SK-N-SH (cell line): Measurements from ENCODE around the gene ABI3. TPM values are rescaled to one million over a fixed set of nuclear protein-coding genes. Genes with fewer than 3 reads are reported as not detected.

ENCODE experiments used
- CTCF ChIA-PET: fragments of 300-600, 350-600 bp; formaldehyde crosslinking; extraction: SDS; loops from one replicate; lab custom pipeline; 2021; lab: Yijun Ruan, JAX
- POLR2A ChIA-PET: fragments of 350-600 bp; sonication (Branson Sonifier 250); formaldehyde crosslinking; extraction: SDS; loops from one replicate; lab custom pipeline; 2020; ENCODE audit warnings: antibody characterized with exemption, inconsistent platforms; lab: Yijun Ruan, JAX
- DNase-seq: peaks from one replicate; pipeline ENCODE4 v3.0.0; 2012
- H2AFZ ChIP-seq: fragments of 200-600 bp; sonication (generic); 2 replicates; pipeline ENCODE4 v1.8.1; 2016; ENCODE audit warnings: antibody characterized with exemption, mild to moderate bottlenecking, low read depth
- H3F3A ChIP-seq: fragments of 200-600 bp; sonication (generic); replicated peaks from 2 replicates; pipeline ENCODE3; 2016; ENCODE audit warnings: antibody characterized with exemption, mild to moderate bottlenecking; ENCODE audit not compliant: insufficient read depth
- H3K27ac ChIP-seq, 2 experiments: fragments of 200-500 bp in 1 of 2; fragments of 200-600 bp in 1 of 2; sonication (Bioruptor generic) in 1 of 2; sonication (generic), shearing (Covaris generic) in 1 of 2; 2 replicates each; pipeline versions ENCODE4 v1.5.1 to v1.6.1; 2014 to 2016; ENCODE audit warnings: low read depth in 2 of 2, inconsistent platforms in 1 of 2, low read length in 1 of 2, mild to moderate bottlenecking in 1 of 2, mixed read lengths in 1 of 2
- H3K27me3 ChIP-seq: fragments of 200-600 bp; sonication (generic), shearing (Covaris generic); 2 replicates; pipeline ENCODE4 v1.6.1; 2016; ENCODE audit warnings: mixed run types; ENCODE audit not compliant: insufficient read depth
- H3K36me3 ChIP-seq, 2 experiments: fragments of 200-500 bp in 1 of 2; fragments of 200-600 bp in 1 of 2; sonication (Bioruptor generic) in 1 of 2; sonication (generic) in 1 of 2; replicated peaks in 1 of 2; 2 replicates each; pipeline versions ENCODE3 to v1.5.1; 2014 to 2016; ENCODE audit warnings: low read length in 1 of 2, mild to moderate bottlenecking in 1 of 2; ENCODE audit not compliant: insufficient read depth in 2 of 2, control insufficient read depth in 1 of 2
- H3K4me1 ChIP-seq, 2 experiments: fragments of 200-500 bp in 1 of 2; fragments of 200-600 bp in 1 of 2; sonication (Bioruptor generic) in 1 of 2; sonication (generic), shearing (Covaris generic) in 1 of 2; 2 replicates each; pipeline versions ENCODE4 v1.5.1 to v1.6.1; 2014 to 2016; ENCODE audit warnings: low read depth in 1 of 2, low read length in 1 of 2, mixed run types in 1 of 2; ENCODE audit not compliant: insufficient read depth in 2 of 2, control insufficient read depth in 1 of 2
- H3K4me2 ChIP-seq: fragments of 200-600 bp; sonication (generic), shearing (Covaris generic); 2 replicates; pipeline ENCODE4 v1.6.1; 2017; ENCODE audit warnings: mixed run types
- H3K4me3 ChIP-seq, 2 experiments: fragments of 200-500 bp in 1 of 2; fragments of 200-600 bp in 1 of 2; sonication (Bioruptor generic) in 1 of 2; sonication (generic), shearing (Covaris generic) in 1 of 2; 2 replicates each; pipeline versions ENCODE4 v1.5.1 to v1.8.1; 2014 to 2016; ENCODE audit warnings: low read depth in 2 of 2, inconsistent platforms in 1 of 2, low read length in 1 of 2, mild to moderate bottlenecking in 1 of 2, mixed read lengths in 1 of 2, moderate library complexity in 1 of 2
- H3K79me2 ChIP-seq: fragments of 200-600 bp; sonication (generic); 2 replicates; pipeline ENCODE4 v1.8.1; 2017; ENCODE audit warnings: mild to moderate bottlenecking; ENCODE audit not compliant: insufficient read depth
- H3K9ac ChIP-seq: fragments of 200-600 bp; sonication (generic); 2 replicates; pipeline ENCODE4 v1.6.1; 2017; ENCODE audit warnings: mixed run types
- H3K9me2 ChIP-seq: fragments of 200-600 bp; sonication (generic); 2 replicates; pipeline ENCODE4 v1.6.1; 2017; ENCODE audit warnings: mixed run types
- H3K9me3 ChIP-seq: fragments of 200-600 bp; sonication (generic); 2 replicates; pipeline ENCODE4 v1.6.1; 2017; ENCODE audit warnings: mixed run types, mild to moderate bottlenecking, moderate library complexity
- H4K20me1 ChIP-seq: fragments of 200-600 bp; sonication (generic); 2 replicates; pipeline ENCODE4 v1.6.1; 2017; ENCODE audit warnings: mild to moderate bottlenecking, mixed run types; ENCODE audit not compliant: insufficient read depth
- FOSL2 ChIP-seq: IDR thresholded peaks from 2 replicates; pipeline ENCODE4 v1.4.0; 2012; ENCODE audit warnings: low read depth, mild to moderate bottlenecking, moderate library complexity, borderline replicate concordance
- GABPA ChIP-seq: IDR thresholded peaks from 2 replicates; pipeline ENCODE4 v1.4.0; 2012; ENCODE audit warnings: low read depth, mild to moderate bottlenecking
- GATA2 ChIP-seq: sonication (generic); formaldehyde crosslinking; IDR thresholded peaks from 2 replicates; pipeline ENCODE4 v1.5.0; 2020; ENCODE audit warnings: mild to moderate bottlenecking, missing genetic modification reagents
- JUND ChIP-seq: IDR thresholded peaks from 2 replicates; pipeline ENCODE4 v1.4.0; 2012
- MEF2A ChIP-seq: IDR thresholded peaks from 2 replicates; pipeline ENCODE4 v1.4.0; 2012; ENCODE audit warnings: low read depth, borderline replicate concordance
- MXI1 ChIP-seq: IDR thresholded peaks from 2 replicates; pipeline ENCODE4 v1.6.1; 2012; ENCODE audit warnings: mild to moderate bottlenecking, low read depth, low read length, improper control_type of control experiment
- POLR2AphosphoS5 ChIP-seq: IDR thresholded peaks from 2 replicates; pipeline ENCODE4 v1.6.1; 2012; ENCODE audit warnings: low read depth, low read length
- RAD21 ChIP-seq: IDR thresholded peaks from 2 replicates; pipeline ENCODE4 v1.6.1; 2012; ENCODE audit warnings: mild to moderate bottlenecking, low read length
- RCOR1 ChIP-seq: fragments of 150-350 bp; IDR thresholded peaks from 2 replicates; pipeline ENCODE4 v1.6.1; 2017; ENCODE audit warnings: antibody characterized with exemption, low read length
- RXRA ChIP-seq: IDR thresholded peaks from 2 replicates; pipeline ENCODE4 v1.4.0; 2012; ENCODE audit warnings: low read depth, mild to moderate bottlenecking, borderline replicate concordance
- SMC3 ChIP-seq: IDR thresholded peaks from 2 replicates; pipeline ENCODE4 v1.6.1; 2012; ENCODE audit warnings: low read depth, low read length, improper control_type of control experiment
- TAF1 ChIP-seq: IDR thresholded peaks from 2 replicates; pipeline ENCODE4 v1.6.1; 2012; ENCODE audit warnings: low read depth, mild to moderate bottlenecking, low read length, moderate library complexity, borderline replicate concordance
- TCF12 ChIP-seq: IDR thresholded peaks from 2 replicates; pipeline ENCODE4 v1.4.0; 2012
- TEAD4 ChIP-seq: IDR thresholded peaks from 2 replicates; pipeline ENCODE4 v1.4.0; 2012; ENCODE audit warnings: mild to moderate bottlenecking, borderline replicate concordance; ENCODE audit not compliant: insufficient read depth
- YY1 ChIP-seq: IDR thresholded peaks from 2 replicates; pipeline ENCODE4 v1.4.0; 2012; ENCODE audit warnings: low read depth, mild to moderate bottlenecking
- WGBS: methylation state at CpG from one replicate; pipeline ENCODE4 v1.1.6; 2017; ENCODE audit warnings: low lambda C conversion rate; 5-methylcytosine and 5-hydroxymethylcytosine counted together
- polyA plus RNA-seq, 3 experiments: library from polyadenylated mRNA; depleted of rRNA; stranded (reverse); fragments of >200 nt; gene quantifications; 2 replicates each; pipeline ENCODE4 v1.2.3, GENCODE V29; 2012
- TF ChIP-seq, protein P1 (sequence below): IDR thresholded peaks from 2 replicates; pipeline ENCODE4 v1.4.0; 2012; ENCODE audit warnings: low read depth
- TF ChIP-seq, protein P2 (sequence below): IDR thresholded peaks from 2 replicates; pipeline ENCODE4 v1.6.1; 2012; ENCODE audit warnings: mild to moderate bottlenecking, low read depth, low read length, moderate library complexity
- TF ChIP-seq, protein P3 (sequence below): fragments of 200-600 bp; sonication (generic); IDR thresholded peaks from 2 replicates; pipeline ENCODE4 v1.6.1; 2017; ENCODE audit warnings: antibody characterized with exemption, mild to moderate bottlenecking, moderate library complexity
- TF ChIP-seq, protein P4 (sequence below): IDR thresholded peaks from 2 replicates; pipeline ENCODE4 v1.4.0; 2012; ENCODE audit warnings: low read depth, borderline replicate concordance

The ABI3 gene
- polyA plus RNA-seq, 1 of the 3 experiments (the other 2 are of a cell fraction): 4.7 TPM

DNA sequence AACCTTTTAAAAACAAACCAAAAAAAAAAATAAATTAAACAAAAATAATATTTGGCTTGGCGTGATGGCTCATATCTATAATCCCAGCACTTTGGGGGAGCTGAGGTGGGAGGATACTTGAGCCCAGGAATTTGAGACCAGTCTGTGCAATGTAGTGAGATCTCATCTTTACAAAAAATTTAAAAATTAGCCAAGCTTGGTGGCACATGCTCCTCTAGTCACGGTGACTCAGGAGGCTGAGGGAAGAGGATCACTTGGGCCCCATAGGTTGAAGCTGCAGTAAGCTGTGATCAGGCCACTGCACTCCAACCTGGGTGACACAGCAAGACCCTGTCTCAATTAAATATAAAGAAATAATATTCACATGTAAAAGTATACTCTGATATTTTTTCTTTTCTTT lies 12.3 kb upstream of the ABI3 start (continued):
- no peak for TF ChIP-seq SMC3

DNA sequence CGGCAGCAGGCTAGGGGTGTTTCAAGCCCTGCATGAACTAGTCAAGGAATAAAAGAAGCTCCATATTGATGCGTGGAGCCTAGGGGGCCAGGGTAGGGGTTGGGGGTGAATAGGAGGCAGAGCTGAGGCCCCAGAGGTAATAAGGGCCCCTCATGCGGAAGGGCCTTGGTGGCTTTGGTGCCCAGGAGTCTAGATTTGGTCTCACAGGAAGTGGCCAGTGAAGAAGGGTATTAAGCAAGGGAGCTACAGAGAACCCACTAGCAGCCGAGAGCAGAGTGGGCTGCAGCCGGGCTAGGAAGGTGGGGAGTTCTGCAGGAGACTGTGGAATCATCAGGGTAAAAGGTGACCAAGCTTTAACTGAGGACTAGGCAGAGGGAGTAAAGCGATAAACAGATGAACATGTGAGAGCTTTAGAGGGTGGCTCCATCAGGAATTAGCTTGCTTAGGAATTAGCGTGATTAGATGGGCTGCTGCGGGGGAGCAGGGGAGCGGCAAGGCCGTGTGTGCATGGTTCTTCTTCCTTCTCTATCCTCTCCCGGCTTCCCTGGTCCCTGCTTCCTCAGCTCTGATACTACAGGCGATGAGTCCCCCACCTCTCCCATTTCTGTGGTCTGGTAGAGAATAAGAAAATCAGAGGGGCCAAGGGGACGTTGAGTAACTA lies 10.0 kb upstream of the ABI3 start:
- Histone ChIP-seq H3K9me3 (no peaks in the 10 kb centered on the region), H3K9me2 (no peaks in the 10 kb centered on the region), H3K27ac (no peak overlapping the region), H3K4me2 (0 out of 2 replicates have a peak overlapping the region, but pooled peaks have one; percentile 19), H4K20me1 (no peaks in the 10 kb centered on the region), H3K4me3 (no peak overlapping the region), H3F3A (peaks cover 20% of the 10 kb centered on the region), H3K4me1 (peaks cover 0 to 6% of the 10 kb centered on the region in 2 experiments; a peak in 1 of 4 replicates), H3K36me3 (no peaks in the 10 kb centered on the region), H3K9ac (no peak overlapping the region), H2AFZ (peak overlapping the region; percentile 12; the same call in 1 of the 2 replicates), H3K79me2 (no peaks in the 10 kb centered on the region), H3K27me3 (no peaks in the 10 kb centered on the region)
- ChIA-PET CTCF (interaction anchor here (0.7 to 2.1 kb wide), 7 partner anchors 8 to 168 kb away, joined by 3 to 9 read pairs (median 5); no protein-coding TSS in a partner anchor), POLR2A (no interaction called here)
- no peak for DNase-seq
- 69% methylated on average over 13 of the region's 13 CpGs for WGBS
- TF ChIP-seq TAF1 (no peak), FOSL2 (no peak), YY1 (no peak), SMC3 (no peak), GATA2 (no peak), GABPA (no peak), JUND (no peak), TEAD4 (no peak), TCF12 (no peak), MEF2A (no peak), RXRA (no peak), RAD21 (no peak), RCOR1 (no peak), MXI1 (no peak), POLR2AphosphoS5 (no peak)
- TF ChIP-seq, protein P1, sequence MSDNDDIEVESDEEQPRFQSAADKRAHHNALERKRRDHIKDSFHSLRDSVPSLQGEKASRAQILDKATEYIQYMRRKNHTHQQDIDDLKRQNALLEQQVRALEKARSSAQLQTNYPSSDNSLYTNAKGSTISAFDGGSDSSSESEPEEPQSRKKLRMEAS: no peak
- TF ChIP-seq, protein P2, sequence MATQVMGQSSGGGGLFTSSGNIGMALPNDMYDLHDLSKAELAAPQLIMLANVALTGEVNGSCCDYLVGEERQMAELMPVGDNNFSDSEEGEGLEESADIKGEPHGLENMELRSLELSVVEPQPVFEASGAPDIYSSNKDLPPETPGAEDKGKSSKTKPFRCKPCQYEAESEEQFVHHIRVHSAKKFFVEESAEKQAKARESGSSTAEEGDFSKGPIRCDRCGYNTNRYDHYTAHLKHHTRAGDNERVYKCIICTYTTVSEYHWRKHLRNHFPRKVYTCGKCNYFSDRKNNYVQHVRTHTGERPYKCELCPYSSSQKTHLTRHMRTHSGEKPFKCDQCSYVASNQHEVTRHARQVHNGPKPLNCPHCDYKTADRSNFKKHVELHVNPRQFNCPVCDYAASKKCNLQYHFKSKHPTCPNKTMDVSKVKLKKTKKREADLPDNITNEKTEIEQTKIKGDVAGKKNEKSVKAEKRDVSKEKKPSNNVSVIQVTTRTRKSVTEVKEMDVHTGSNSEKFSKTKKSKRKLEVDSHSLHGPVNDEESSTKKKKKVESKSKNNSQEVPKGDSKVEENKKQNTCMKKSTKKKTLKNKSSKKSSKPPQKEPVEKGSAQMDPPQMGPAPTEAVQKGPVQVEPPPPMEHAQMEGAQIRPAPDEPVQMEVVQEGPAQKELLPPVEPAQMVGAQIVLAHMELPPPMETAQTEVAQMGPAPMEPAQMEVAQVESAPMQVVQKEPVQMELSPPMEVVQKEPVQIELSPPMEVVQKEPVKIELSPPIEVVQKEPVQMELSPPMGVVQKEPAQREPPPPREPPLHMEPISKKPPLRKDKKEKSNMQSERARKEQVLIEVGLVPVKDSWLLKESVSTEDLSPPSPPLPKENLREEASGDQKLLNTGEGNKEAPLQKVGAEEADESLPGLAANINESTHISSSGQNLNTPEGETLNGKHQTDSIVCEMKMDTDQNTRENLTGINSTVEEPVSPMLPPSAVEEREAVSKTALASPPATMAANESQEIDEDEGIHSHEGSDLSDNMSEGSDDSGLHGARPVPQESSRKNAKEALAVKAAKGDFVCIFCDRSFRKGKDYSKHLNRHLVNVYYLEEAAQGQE: no peak
- TF ChIP-seq, protein P3, sequence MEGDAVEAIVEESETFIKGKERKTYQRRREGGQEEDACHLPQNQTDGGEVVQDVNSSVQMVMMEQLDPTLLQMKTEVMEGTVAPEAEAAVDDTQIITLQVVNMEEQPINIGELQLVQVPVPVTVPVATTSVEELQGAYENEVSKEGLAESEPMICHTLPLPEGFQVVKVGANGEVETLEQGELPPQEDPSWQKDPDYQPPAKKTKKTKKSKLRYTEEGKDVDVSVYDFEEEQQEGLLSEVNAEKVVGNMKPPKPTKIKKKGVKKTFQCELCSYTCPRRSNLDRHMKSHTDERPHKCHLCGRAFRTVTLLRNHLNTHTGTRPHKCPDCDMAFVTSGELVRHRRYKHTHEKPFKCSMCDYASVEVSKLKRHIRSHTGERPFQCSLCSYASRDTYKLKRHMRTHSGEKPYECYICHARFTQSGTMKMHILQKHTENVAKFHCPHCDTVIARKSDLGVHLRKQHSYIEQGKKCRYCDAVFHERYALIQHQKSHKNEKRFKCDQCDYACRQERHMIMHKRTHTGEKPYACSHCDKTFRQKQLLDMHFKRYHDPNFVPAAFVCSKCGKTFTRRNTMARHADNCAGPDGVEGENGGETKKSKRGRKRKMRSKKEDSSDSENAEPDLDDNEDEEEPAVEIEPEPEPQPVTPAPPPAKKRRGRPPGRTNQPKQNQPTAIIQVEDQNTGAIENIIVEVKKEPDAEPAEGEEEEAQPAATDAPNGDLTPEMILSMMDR: no peak
- TF ChIP-seq, protein P4, sequence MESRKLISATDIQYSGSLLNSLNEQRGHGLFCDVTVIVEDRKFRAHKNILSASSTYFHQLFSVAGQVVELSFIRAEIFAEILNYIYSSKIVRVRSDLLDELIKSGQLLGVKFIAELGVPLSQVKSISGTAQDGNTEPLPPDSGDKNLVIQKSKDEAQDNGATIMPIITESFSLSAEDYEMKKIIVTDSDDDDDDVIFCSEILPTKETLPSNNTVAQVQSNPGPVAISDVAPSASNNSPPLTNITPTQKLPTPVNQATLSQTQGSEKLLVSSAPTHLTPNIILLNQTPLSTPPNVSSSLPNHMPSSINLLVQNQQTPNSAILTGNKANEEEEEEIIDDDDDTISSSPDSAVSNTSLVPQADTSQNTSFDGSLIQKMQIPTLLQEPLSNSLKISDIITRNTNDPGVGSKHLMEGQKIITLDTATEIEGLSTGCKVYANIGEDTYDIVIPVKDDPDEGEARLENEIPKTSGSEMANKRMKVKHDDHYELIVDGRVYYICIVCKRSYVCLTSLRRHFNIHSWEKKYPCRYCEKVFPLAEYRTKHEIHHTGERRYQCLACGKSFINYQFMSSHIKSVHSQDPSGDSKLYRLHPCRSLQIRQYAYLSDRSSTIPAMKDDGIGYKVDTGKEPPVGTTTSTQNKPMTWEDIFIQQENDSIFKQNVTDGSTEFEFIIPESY: no peak
- TF ChIP-seq, all 33 proteins: peak for 0
